ENCODE measurements around the gene EVX1.

EVX1 gene

GRCh38 chr7:27245124-27245797 is 2.7 kb downstream of the EVX1 start:
- no peak for DNase-seq
- intact Hi-C loops (cut with DNase I), result no loop called here

- no peak for DNase-seq
- intact Hi-C loops (cut with DNase I), result no loop called here
Measured at GRCh38 chr7:27245798-27246691, 3.4 kb downstream of the EVX1 start.

- no peak for DNase-seq
- intact Hi-C loops (cut with DNase I), result no loop called here
Measured at GRCh38 chr7:27247000-27247399, 4.4 kb downstream of the EVX1 start.

DNA sequence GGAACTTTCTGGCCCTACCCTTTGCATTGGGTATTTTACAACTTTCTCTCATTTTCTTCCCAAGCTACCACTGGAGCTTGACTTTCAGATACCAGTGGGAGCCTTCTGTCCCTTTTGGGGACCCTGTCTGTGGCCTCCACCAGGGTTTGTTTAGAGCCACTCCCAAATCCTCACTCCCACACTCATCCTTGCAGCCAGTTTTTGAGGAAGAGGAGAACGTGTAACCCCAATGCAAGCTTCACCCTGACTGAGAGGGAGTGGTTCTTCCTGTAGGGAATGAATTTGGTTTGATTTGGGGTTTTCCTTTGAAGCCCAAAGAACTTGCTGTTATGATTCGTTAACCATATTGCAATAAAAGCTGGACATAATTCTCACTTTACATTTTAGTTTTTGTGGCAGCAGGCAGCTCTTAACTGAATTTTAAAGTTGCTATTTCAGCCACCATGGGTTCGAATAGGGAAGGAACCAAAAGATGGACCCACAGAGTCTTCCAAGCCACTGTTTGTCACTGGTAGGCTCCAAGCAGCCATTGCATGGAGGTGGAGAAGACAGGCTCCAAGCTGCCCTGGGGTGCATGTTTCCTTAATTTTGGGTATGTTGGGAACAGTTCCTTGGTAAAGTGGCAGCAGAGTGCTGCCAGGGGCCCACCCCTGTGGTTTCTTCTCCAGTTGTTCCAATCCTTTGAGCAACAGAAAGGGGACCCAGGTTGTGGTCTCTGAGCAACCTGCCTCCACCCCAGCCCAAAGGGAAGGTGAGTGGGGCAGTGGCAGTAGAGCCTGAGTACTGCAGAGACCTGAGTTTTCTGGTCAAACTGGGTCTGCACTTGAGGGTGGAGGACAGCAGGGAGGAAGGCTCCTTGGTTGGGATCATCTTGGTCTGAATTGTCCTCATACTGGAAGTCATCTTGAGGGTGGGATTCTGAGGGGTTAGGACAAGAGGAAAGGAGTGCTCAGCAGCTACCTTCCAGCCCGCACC is 5.1 kb downstream of the EVX1 start:
- intact Hi-C loops (cut with DNase I), result no loop called here
- DNase-seq, result no peak

- intact Hi-C loops (cut with DNase I), result no loop called here
Measured at GRCh38 chr7:27248427-27248806, 5.8 kb downstream of the EVX1 start.

DNA sequence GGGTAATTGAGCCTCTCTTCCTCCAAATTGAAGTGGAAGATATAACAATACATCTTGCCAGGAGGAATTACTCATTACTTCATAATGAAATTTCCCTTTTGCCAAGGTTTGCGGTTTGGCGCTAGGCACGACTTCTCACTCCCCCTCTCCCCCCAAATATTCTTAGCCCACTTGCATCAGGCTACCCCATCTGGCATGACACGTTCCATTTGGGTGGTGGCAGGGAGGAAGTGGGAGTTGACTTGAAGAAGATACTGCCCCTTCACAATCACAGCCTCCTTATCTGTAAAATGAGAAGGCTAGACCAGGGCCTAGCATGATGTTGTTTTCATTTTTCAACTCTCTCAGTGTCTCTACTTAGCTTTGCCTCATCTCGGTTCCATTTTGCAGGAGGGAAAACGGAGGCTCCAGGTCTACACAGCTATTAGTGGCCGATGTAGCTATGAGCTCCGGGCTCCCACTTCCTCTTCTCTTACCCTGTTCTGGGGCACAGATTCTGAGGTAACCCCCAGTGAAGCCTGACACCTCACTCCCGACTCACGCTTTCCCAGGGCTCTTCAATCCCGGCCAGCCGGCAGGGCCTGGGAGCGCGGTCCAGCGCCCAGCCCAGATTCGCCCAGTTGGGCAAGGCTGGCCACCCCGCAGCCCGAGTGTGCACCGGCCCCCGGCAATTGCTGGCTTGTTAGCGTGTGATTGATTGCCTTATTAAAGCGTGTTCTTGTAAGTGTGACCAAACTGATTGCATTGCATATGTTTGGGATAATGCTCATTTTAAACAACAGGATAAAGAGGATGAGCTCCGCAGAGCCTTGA is 6.5 kb downstream of the EVX1 start:
- intact Hi-C loops (cut with DNase I), result no loop called here
- DNase-seq, result no peak

More at GRCh38 chr7:27248427-27248806, 5.8 kb downstream of the EVX1 start:
- DNase-seq, result no peak

DNA sequence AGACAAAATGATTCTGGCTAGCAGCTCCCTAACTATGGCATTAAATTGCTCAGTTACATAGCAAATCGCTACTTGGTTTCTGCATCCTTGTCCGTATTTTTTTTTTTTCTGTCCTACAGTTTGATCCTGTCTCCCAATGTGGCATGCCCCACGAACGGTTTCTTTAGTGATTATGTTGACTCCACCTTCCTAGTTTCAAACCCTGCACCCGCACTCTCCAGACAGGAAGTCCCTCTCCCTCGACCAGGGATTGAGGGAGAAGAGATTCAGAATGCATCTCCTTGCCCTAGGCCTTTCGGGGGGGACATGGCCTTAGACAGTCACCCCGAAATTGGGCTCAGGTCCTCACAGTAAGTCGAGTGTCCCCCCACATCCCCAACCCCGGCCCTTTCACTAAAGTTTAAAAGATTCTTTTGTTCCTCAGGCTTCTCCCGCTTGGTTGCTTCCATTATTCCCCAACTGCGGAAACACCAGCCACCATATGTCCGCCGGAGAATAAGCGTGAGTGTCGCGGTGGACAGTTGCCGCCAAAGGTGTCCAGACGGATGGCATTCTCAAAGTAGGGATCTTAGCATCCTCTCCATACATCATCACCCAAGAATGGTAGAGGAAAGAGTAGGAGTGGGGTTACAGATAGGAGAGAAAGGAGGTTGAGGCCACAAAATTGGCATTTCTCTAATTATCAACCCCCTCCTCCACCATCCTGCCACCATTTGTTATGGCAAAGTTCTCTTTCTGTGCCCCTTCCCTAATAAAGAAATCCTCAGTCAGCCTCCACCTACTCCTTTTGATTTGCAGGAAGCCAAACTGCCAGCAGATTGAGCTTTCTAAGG is 7.3 kb downstream of the EVX1 start:
- intact Hi-C loops (cut with DNase I), result no loop called here
- no peak for DNase-seq

DNA sequence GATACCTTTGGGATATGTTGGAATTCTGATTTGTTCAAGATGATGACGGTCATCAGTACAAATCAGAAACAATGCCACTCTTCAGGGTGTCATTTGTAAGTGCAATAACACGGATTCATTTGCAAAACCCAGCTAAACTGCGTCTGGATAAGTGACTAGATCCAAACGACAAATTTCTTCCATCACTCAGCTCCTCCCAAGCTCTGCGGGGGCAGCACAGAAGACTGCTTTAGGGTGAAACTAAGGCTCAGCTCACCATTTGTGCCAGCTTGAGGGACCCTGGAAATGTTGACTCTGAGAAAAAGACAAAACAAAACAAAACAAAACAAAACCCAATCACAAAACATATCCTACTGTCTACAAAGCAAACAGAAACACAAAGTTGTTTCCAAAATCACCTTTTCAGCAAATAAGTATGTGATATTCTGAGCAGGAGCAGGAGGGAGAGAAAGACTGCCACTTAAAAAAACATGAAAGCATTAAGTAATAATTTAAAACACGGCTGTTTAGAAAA is 8.0 kb downstream of the EVX1 start:
- DNase-seq, result no peak
- intact Hi-C loops (cut with DNase I), result no loop called here

DNA sequence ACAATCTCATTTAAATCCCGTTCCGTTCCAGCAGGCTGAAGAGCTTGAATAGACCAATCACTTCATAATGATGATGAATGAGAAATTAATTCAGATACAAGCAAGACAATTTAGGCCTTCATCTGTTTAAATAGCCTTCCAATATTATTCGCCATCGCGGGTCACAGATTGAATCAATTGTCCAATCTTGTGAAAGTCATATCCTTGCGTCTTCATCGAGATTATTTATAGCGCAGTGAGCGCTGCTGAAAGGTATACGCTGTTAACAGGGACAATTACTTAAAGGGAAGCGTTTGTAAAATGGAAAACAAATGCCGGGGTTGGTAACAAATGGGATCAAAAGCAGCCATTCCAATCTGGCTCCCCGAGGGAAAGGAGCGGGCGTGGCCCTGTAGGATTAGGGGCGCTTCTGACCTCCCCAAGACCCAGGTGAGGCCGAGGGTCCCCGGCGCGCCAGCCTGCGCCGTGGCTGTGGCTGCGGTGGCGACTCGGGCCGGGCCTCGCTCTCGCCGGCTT is 8.6 kb downstream of the EVX1 start:
- no peak for DNase-seq
- intact Hi-C loops (cut with DNase I), result no loop called here

DNA sequence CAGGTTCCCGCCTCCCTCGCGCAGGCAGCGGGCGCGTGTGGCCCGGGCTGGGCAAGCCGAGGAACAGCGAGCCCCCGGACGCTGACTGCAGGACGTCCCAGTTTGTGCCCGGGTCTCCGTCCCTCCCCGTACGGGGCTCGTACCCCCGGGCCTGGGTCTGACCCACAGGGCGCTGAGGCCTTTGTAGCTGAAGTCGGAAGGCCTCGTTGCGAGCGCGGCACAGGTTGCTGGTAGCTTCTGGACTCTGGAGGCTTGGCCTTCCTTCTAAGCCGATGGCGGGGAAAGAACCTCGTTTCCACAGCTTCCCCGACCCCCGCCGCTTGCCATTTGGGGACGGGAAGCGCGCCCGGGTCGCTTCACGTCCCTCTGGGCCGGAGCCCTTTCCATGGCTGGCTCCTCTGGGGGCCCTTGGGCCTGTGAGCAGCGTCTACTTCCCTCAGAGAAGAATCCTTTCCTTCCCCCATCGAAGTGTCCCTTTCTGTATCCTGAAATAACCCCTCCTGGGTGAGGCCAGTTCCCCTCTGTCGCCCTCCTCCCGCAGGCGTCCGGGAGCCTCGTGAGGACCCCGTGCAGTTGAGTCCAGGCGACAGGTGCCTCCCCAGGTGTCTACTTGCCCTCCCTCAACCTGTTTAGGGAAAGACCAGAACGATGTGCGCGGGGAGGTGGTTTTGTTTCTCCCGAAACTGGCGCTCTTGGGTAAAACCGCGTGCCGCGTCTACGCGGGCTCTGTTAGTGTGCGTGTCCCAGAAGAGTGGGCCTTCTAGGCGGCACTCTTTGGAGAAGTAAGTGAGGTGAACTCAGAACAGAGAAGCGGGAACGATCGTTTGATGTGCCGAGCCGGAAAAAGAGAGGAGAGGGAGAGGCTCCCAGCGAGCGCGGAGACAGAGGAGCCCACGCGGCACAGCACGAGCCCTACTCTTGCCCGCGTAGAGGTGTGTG is 9.3 kb downstream of the EVX1 start:
- DNase-seq, result no peak

DNA sequence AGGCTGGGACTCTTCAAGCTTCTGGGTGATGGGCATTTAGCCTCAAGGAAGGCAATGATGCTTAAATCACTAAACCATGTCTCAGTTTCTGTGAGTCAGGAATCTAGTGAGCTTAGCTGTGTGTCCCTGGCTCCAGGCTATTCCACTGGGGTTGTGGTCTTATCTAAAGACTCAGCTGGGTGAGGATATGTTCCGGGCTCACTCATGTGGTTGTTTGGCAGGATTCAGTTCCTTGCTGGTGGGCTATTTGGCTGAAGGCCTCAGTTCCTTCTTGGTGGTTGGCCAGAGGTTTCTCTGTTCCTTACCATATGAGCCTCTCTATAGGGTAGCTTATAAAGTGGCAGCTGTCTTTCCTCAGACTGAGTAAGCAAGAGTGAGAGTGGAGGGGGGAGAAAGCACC is 12.0 kb downstream of the EVX1 start:
- intact Hi-C loops (cut with DNase I), result no loop called here
- no peak for DNase-seq

More for the DNA sequence above, 9.3 kb downstream of the EVX1 start:
- intact Hi-C loops (cut with DNase I), result no loop called here

GRCh38 chr7:27260211-27260610 is 17.6 kb downstream of the EVX1 start:
- intact Hi-C loops (cut with DNase I), result no loop called here

GRCh38 chr7:27262121-27262520 is 19.5 kb downstream of the EVX1 start:
- intact Hi-C loops (cut with DNase I), result no loop called here
- no peak for DNase-seq

More at GRCh38 chr7:27260211-27260610, 17.6 kb downstream of the EVX1 start:
- DNase-seq, result peak in 1 of 42 donors; percentile 24

- intact Hi-C loops (cut with DNase I), result no loop called here
- no peak for DNase-seq
Measured at GRCh38 chr7:27263781-27264180, 21.2 kb downstream of the EVX1 start.

DNA sequence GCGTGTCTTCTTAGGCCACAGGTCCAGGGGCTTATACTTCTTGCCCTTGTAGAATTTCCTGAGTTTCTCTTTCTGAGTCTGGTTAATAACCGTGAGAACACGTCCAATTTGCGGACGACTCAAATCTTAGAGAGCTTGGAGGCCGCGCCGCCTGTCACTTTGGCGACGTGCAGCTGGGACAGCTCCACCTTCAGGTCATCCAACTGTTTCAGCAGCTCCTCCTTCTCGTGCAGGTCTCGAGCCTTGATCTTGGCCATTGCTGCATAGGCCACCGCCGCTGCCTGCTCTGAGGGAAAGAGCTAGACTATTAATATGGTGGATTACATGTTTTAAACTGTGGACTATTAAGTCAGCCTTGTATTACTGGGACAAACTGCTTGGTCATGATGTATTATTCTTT is 26.9 kb downstream of the EVX1 start:
- no peak for DNase-seq
- intact Hi-C loops (cut with DNase I), result no loop called here

DNA sequence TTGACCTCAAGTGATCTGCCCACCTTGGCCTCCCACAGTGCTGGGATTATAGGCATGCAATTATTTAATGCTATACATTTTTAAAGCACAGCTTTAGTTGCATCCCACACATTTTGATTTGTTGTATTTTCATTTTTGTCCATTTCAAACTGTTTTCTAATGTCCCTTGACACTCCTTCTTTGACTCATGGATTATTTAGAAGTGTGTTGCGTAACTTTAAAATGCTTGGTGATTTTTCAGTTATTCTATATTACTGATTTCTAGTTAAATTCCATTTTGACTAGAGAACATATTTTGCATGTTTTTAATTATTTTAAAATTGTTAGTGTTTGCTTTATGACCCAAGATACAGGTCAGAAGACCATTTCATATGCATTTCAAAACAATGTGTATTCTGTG is 28.8 kb downstream of the EVX1 start:
- DNase-seq, result no peak
- intact Hi-C loops (cut with DNase I), result no loop called here
